ENCODE results near the gene GNB2.

DNA sequence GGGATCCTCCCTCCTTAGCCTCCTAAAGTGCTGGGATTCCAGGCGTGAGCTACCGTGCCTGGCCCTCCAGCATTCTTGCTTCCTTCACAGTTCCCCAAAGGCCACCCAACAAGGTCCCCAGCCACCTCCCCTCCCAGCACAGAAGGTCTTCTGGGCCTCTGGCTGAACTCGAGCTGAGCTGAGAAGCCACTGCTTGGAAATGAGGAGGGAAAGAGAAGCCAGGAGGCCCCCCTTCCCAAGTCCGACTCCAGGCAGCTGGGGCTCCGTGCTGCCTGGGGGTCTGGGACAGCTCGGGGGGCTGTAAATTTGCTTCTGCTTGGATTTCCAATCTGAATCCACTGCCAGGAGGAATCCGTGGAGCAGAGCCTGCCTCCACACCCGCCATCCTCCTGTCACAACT is 41.2 kb downstream of the GNB2 start:
- TF ChIP-seq, protein P1, sequence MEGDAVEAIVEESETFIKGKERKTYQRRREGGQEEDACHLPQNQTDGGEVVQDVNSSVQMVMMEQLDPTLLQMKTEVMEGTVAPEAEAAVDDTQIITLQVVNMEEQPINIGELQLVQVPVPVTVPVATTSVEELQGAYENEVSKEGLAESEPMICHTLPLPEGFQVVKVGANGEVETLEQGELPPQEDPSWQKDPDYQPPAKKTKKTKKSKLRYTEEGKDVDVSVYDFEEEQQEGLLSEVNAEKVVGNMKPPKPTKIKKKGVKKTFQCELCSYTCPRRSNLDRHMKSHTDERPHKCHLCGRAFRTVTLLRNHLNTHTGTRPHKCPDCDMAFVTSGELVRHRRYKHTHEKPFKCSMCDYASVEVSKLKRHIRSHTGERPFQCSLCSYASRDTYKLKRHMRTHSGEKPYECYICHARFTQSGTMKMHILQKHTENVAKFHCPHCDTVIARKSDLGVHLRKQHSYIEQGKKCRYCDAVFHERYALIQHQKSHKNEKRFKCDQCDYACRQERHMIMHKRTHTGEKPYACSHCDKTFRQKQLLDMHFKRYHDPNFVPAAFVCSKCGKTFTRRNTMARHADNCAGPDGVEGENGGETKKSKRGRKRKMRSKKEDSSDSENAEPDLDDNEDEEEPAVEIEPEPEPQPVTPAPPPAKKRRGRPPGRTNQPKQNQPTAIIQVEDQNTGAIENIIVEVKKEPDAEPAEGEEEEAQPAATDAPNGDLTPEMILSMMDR (IDR thresholded peaks at IDR 0.05) = no peak
- no peak for TF ChIP-seq POLR2A (IDR thresholded peaks at IDR 0.05)

All from testis (tissue), 2 donors.